Central memory CD8-positive, alpha-beta T cell (primary cell): ENCODE data around the gene KATNB1.

Experiments used
- ATAC-seq: fragments of 150-1000 bp; cut with Tn5 transposase; replicated peaks from 2 replicates; pipeline ENCODE4 v1.10.0; 2022; ENCODE audit warnings: mild to moderate bottlenecking, moderate FRiP score, moderate number of reproducible peaks; ENCODE audit not compliant: poor library complexity, severe bottlenecking; ENCODE audit errors: extremely low read depth
- DNase-seq, 2 donors: peaks; one replicate each; pipeline ENCODE4 v3.0.0; 2021; ENCODE audit warnings: low spot score in 2 of 2
- H3K27ac Mint-ChIP-seq: one replicate; pipeline ENCODE4 v1.8.0; 2022; ENCODE audit warnings: low read depth, mild to moderate bottlenecking, moderate library complexity, mixed read lengths
- H3K27me3 Mint-ChIP-seq: one replicate; pipeline ENCODE4 v1.8.0; 2022; ENCODE audit warnings: mixed read lengths
- H3K36me3 Mint-ChIP-seq: one replicate; pipeline ENCODE4 v1.8.0; 2022; ENCODE audit warnings: mild to moderate bottlenecking, moderate library complexity, mixed read lengths; ENCODE audit not compliant: insufficient read depth
- H3K4me1 Mint-ChIP-seq: one replicate; pipeline ENCODE4 v1.8.0; 2022; ENCODE audit warnings: mixed read lengths
- H3K4me3 Mint-ChIP-seq: one replicate; pipeline ENCODE4 v1.8.0; 2022; ENCODE audit warnings: mild to moderate bottlenecking, moderate library complexity, mixed read lengths
- H3K9me3 Mint-ChIP-seq: one replicate; pipeline ENCODE4 v1.8.0; 2022; ENCODE audit warnings: mixed read lengths

The KATNB1 gene, protein sequence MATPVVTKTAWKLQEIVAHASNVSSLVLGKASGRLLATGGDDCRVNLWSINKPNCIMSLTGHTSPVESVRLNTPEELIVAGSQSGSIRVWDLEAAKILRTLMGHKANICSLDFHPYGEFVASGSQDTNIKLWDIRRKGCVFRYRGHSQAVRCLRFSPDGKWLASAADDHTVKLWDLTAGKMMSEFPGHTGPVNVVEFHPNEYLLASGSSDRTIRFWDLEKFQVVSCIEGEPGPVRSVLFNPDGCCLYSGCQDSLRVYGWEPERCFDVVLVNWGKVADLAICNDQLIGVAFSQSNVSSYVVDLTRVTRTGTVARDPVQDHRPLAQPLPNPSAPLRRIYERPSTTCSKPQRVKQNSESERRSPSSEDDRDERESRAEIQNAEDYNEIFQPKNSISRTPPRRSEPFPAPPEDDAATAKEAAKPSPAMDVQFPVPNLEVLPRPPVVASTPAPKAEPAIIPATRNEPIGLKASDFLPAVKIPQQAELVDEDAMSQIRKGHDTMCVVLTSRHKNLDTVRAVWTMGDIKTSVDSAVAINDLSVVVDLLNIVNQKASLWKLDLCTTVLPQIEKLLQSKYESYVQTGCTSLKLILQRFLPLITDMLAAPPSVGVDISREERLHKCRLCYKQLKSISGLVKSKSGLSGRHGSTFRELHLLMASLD

DNA sequence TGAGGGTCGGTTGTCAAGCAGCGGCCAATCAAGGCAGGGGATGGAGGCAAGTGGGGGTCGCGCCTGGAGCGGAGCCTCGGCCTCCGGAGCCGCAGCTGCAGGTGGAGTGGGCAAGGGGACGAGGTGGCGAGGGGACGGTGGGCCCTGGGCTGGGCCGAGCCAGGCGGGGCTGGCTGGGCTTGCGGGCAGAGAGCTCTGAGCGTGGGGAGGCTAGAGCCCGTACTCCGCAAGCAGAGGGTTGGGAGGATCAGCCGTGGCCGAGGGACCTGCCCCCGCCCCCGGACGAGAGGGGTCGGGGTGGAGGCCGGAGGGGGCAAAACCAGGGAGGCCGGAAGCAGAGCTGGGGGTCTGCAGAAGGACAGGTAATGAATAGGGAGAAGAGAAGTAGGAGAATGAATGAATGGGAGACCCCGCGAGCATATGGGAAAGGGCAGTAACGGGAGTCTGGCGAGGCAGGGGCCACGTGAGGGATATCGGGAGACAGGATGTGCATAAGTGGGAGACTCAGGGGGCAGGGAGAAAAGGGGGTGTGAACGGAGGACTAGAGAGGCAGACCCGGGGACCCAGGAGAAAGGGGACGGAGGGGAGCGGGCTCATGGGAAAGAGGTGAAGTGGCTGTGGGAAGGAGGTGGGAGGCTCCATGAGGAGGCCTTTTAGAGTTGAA lies at the start of gene KATNB1:
Gene KATNB1 (plus strand): TSS at position 16 of the 664 bp plus-strand sequence. CDS start 1,474 bp downstream, outside the sequence.
- Mint-ChIP-seq H3K36me3 (peaks cover 18% of the 10 kb centered on the region), H3K27me3 (no peaks in the 10 kb centered on the region), H3K4me3 (peak within 1 kb of the TSS; percentile 95), H3K27ac (peak within 1 kb of the TSS; percentile 91), H3K4me1 (peaks cover 20% of the 10 kb centered on the region), H3K9me3 (no peaks in the 10 kb centered on the region)
- ATAC-seq (peak; percentile 26), DNase-seq (no peak)

DNA sequence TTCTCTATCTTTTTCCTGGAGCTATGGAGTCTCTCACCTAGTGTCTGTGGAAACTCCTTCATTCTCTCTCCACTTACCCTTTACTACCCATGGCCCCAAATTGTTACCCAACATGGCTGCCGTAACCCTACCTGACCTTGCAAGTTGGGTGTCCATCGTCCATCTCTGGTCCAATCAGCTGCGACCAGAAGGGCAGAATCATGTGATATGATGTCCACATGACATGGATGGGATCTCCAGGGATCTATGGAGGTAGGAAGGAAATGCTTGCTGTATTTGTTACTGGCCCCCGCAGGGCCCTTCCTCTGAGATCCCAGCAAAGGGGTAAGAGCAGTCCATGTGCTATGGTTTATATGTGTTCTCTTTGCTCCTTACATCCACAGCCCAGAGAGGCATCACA lies 49.0 kb upstream of the KATNB1 start:
- H3K9me3 Mint-ChIP-seq, result no peaks in the 10 kb centered on the region
- DNase-seq, result no peak
- no peak overlapping the region for H3K27ac Mint-ChIP-seq
- no peak for ATAC-seq
- H3K4me1 Mint-ChIP-seq, result peaks cover 9% of the 10 kb centered on the region
- H3K4me3 Mint-ChIP-seq, result no peak overlapping the region
- no peaks in the 10 kb centered on the region for H3K27me3 Mint-ChIP-seq
- peaks cover 2% of the 10 kb centered on the region for H3K36me3 Mint-ChIP-seq

DNA sequence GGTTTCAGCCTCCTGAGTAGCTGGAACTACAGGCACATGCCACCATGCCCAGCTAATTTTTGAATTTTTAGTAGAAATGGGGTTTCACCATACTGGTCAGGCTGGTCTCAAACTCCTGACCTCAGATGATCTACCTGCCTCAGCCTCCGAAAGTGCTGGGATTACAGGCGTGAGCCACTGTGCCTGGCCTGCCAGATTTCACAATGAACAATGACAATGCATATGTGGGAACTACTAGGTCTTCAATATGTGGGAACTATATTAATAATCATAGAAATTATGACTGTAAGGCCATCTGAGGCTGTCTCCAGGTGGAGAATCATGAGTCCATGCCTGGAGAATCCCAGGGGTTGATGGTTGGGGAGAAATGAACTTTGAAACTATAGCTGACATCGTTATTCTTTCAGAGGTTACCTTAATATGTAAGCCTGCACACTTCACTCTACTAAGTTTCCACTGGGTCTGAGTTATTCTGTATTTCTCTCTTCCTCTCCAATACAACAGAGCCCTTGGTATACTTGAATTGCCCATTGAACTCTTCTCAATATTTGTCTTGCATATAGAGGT lies 48.1 kb upstream of the KATNB1 start:
- Mint-ChIP-seq H3K27ac (no peak overlapping the region), H3K36me3 (peaks cover 2% of the 10 kb centered on the region), H3K4me1 (peaks cover 9% of the 10 kb centered on the region), H3K9me3 (no peaks in the 10 kb centered on the region), H3K27me3 (peaks cover 7% of the 10 kb centered on the region), H3K4me3 (no peak overlapping the region)
- DNase-seq (no peak), ATAC-seq (no peak)

DNA sequence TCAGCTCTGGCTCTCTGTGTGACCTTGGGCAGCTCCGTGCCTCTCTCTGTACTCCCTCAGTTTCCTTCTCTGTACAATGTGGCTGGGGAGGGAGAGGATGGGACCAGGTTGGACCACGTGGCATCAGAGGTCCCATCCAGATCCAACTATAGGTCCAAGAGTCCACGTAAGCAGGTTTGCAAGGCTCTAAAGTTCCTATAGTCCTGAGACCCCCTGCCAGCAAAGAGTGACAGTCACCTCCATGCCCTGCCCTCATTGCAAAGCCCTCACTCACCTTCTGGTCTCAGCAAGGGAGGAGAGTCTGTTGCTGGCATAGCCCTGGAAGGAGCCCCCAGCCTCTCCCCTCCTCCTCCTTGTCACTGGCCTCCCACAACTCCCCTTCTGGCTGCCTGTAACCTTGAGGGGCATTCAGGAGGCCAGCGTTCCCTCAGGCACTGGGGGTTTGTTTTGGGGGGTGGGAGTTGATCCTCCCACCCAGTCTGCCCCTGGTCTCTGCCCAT lies 47.0 kb upstream of the KATNB1 start:
- no peak for DNase-seq
- no peaks in the 10 kb centered on the region for H3K9me3 Mint-ChIP-seq
- H3K4me1 Mint-ChIP-seq, result peaks cover 9% of the 10 kb centered on the region
- no peak for ATAC-seq
- H3K27me3 Mint-ChIP-seq, result peaks cover 14% of the 10 kb centered on the region
- peaks cover 2% of the 10 kb centered on the region for H3K36me3 Mint-ChIP-seq
- H3K27ac Mint-ChIP-seq, result no peak overlapping the region
- H3K4me3 Mint-ChIP-seq, result no peak overlapping the region

DNA sequence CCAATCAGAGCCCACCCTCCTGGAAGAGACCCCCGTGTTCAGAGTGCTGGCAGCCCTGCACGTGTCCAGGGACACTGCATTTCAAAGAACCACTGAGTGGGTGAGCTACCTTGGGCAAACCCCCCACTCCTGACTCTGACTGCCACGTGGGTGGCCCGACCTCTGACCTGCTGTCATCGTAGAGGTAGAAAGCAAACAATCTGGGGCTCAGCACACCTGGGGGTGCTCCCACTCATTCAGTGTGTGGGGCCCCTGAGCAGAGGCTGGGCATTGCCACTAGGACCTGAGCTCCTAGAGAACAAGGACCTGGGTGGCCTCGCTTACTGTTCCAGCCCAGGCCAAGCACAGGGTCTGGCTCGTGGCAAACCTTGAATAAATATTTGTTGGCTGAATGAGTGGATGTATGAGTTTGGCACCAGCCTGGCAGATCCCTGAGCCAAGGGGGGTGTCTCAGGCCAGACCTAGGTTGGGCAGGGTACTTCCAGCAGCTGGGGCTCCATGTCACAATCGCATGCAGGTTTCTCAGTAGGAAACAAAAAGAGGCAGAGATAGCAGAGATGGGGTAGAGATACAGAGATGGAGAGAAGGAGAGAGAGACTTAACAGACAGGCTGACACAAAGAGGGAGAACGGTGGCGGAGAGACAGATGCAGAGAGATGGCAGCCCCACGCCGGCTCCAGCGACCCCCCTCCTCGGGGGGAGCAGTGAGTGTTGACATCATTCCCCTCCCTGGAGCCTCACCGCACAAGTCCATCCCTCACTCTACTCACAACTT lies 46.4 kb upstream of the KATNB1 start:
- Mint-ChIP-seq H3K27me3 (peaks cover 14% of the 10 kb centered on the region), H3K36me3 (peaks cover 2% of the 10 kb centered on the region), H3K4me3 (no peak overlapping the region), H3K4me1 (peaks cover 9% of the 10 kb centered on the region), H3K9me3 (no peaks in the 10 kb centered on the region), H3K27ac (peak overlapping the region; percentile 20)
- ATAC-seq, result no peak
- DNase-seq, result no peak

DNA sequence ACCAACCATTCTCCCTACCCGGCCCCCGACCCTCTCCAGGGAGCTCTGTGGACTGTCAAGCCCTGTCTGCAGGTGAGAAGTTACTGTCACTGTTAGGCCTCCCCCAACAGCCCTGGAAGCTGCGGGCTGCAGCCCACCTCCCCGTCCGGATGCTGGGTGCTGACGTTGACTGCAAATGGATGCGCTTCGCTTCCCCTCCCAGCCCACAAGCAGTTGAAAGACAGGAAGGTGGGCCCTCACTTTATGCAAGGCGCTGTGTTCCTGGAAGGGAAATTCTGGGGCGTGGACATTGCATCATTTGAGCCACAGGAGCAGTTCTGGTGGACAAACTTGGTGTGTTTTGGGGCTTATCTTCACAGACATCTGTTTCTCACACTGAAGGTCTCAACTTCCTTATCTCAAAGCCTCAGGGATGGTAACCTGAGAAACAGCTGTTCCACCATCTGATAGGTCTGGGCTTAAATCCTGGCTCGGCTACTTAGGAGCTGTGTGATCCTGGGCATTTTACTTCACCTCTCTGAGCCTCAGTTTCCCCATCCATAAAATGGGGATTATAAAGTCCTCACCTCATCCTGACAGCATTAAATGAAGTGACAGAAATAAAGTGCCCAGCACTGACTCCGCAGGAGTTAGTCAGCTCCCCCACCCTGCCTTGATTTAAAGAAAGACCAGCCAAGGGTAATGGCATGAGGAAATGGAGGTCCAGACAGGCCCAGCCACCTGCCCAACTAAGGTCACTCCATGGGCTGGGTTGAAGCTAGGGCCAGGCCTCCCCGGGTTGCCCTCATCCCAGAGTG lies 45.6 kb upstream of the KATNB1 start:
- ATAC-seq, result peak; percentile 68
- H3K4me1 Mint-ChIP-seq, result peaks cover 14% of the 10 kb centered on the region
- H3K27ac Mint-ChIP-seq, result peak overlapping the region; percentile 20
- no peaks in the 10 kb centered on the region for H3K9me3 Mint-ChIP-seq
- peaks cover 2% of the 10 kb centered on the region for H3K36me3 Mint-ChIP-seq
- no peak overlapping the region for H3K4me3 Mint-ChIP-seq
- peaks cover 14% of the 10 kb centered on the region for H3K27me3 Mint-ChIP-seq
- peak; percentile 15 to 30 for DNase-seq

DNA sequence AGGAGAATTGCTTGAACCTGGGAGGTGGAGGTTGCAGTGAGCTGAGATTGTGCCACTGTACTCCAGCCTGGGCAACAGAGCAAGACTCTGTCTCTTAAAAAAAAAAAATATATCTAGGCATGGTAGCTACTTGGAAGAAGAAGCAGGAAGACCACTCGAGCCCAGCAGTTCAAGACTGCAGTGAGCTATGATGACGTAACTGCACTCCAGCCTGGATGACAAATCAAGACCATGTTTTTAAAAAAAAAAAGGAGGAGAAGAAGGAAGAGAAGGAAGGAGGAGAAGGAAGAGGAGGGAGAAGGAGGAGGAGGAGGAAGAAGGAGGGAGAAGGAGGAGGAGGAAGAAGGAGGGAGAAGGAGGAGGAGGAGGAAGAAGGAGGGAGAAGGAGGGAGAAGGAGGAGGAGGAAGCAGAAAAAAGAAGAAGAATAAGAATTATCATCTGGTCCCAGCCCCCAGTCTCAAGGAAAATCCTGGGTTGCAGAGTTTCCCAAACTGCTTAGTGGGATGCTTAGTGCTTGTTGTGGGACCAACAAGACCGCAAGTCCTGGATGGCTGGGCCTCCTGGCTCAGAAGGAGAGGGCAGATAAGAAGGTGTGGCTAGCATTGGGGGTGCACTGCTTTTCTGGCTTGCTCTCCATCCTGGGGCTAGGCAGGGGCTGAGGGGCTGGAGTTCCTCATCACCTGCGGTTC lies 44.6 kb upstream of the KATNB1 start:
- Mint-ChIP-seq H3K36me3 (peaks cover 2% of the 10 kb centered on the region), H3K4me3 (no peak overlapping the region), H3K27me3 (peaks cover 14% of the 10 kb centered on the region), H3K4me1 (peaks cover 16% of the 10 kb centered on the region), H3K9me3 (no peaks in the 10 kb centered on the region), H3K27ac (no peak overlapping the region)
- ATAC-seq (no peak), DNase-seq (no peak)

DNA sequence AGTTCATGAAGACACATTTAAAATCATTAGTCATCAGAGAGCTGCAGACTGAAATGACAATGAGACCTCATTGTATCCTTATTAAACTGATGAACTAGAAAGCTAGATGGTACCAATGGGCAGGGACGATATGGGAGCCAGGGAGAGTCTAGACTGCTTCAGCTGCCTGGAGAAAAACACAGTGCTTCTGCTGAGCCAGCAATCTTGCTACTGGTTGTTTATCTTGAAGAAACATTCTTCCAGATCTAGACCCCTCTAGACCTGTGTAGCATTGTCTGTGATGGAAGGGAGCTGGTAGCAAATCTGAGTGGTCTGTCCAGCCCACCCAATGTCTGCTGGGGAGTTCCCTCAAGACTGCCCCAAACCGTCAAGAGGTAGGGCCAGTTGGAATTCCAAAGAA lies 42.9 kb upstream of the KATNB1 start:
- Mint-ChIP-seq H3K4me1 (peaks cover 16% of the 10 kb centered on the region), H3K27me3 (peaks cover 14% of the 10 kb centered on the region), H3K9me3 (no peaks in the 10 kb centered on the region), H3K27ac (peak overlapping the region; percentile 30), H3K4me3 (no peak overlapping the region), H3K36me3 (peaks cover 2% of the 10 kb centered on the region)
- DNase-seq, result no peak
- ATAC-seq, result no peak

DNA sequence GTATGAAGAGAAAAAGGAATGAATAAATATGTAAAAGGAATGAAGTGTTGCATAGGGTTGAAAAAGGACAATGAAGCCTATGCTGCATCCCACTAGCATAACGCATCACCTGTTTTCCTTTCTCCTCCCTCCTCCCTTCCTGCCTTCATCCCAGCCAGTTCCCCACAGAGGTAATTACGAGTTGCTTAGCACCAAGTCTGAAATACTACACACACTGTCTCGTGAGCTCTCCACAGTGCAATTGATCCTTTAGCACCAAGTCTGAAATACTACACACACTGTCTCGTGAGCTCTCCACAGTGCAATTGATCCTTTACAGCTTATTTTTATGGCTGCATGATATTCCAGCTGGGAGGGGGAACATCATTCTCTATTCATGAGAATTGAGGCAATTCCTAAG lies 42.0 kb upstream of the KATNB1 start:
- ATAC-seq (no peak), DNase-seq (no peak)
- Mint-ChIP-seq H3K27me3 (peaks cover 14% of the 10 kb centered on the region), H3K4me3 (no peak overlapping the region), H3K9me3 (no peaks in the 10 kb centered on the region), H3K36me3 (peaks cover 2% of the 10 kb centered on the region), H3K27ac (no peak overlapping the region), H3K4me1 (peaks cover 16% of the 10 kb centered on the region)

DNA sequence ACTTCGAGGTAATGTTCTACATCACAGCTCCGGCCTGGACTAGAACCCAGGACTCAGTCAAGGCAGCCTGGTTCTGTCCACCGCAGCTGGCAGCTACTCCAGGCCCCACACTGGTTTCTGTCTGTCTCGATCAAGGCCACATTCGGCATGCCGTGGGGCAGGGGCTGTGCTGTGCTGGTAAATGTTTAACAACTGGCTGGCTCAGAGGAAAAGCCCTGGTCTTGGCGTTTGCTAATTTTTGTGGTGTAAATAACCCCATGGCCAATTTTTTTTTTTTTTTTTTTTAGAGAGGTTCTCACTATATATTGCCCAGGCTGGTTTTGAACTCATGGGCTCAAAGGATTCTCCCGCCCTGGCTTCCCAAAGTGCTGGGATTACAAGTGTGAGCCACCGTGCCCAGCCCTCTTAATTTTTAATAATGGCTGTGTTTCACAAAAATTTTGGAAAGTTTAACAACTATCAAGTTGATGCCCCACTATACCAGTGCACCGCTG lies 41.3 kb upstream of the KATNB1 start:
- Mint-ChIP-seq H3K4me1 (peaks cover 13% of the 10 kb centered on the region), H3K27ac (no peak overlapping the region), H3K9me3 (no peaks in the 10 kb centered on the region), H3K36me3 (peaks cover 2% of the 10 kb centered on the region), H3K27me3 (peaks cover 14% of the 10 kb centered on the region), H3K4me3 (peak overlapping the region; percentile 14)
- no peak for DNase-seq
- ATAC-seq, result no peak
